ENCODE data around the gene QDPR.

DNA sequence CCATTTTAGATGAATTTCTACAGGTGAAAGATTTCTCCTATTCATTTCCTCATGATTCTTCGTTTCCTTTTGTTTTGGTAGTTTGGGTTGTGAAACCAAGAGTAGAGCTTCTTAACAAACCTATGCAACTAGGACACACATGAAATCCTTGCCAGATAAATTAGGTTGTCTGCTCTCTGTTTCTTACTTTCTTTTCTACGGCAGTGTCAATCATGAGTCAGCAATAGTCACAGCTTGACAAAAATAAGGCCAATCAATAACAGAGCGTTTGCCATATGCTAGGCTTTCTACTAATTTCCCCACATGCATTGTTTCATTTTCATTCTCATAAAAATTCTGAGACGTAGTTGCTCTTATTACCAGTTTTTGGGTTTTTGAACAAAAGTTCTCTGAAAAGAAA lies 23.4 kb upstream of the QDPR start:
- no peak for TF ChIP-seq SUZ12 (IDR thresholded peaks at IDR 0.05)
- TF ChIP-seq ELF4 (IDR thresholded peaks at IDR 0.05), result no peak
- TF ChIP-seq FOXA1 (IDR thresholded peaks at IDR 0.05), result no peak
- TF ChIP-seq PKNOX1 (IDR thresholded peaks at IDR 0.05), result no peak
- TF ChIP-seq FOXM1 (IDR thresholded peaks at IDR 0.05; ENCODE audit: borderline replicate concordance), result no peak
- no peak for TF ChIP-seq SP1 (IDR thresholded peaks at IDR 0.05)
- no peak for TF ChIP-seq CTBP1 (IDR thresholded peaks at IDR 0.05; ENCODE audit: borderline replicate concordance)
- no peak for TF ChIP-seq ARNT (IDR thresholded peaks at IDR 0.05)
- TF ChIP-seq HDGF (IDR thresholded peaks at IDR 0.05; ENCODE audit: borderline replicate concordance), result no peak
- no peak for TF ChIP-seq FOXK2 (IDR thresholded peaks at IDR 0.05)
- TF ChIP-seq TARDBP (IDR thresholded peaks at IDR 0.05), result no peak
- TF ChIP-seq L3MBTL2 (conservative IDR thresholded peaks at IDR 0.05), result no peak
- TF ChIP-seq BHLHE40 (IDR thresholded peaks at IDR 0.05; ENCODE audit: borderline replicate concordance), result no peak

All from HEK293T (cell line).